ENCODE results near the gene KNTC1. TPM values are rescaled to one million over a fixed set of nuclear protein-coding genes. Genes with fewer than 3 reads are reported as not detected.

The KNTC1 gene
- total RNA-seq, 1 experiment from 2014 or later = 55.8 TPM

- Histone ChIP-seq H3K27me3 (replicated peaks; ENCODE audit: control insufficient read depth, insufficient read depth, low read length) (no peaks in the 10 kb centered on the region), H3K36me3 (ENCODE audit: control insufficient read depth, insufficient read depth, low read length) (no peaks in the 10 kb centered on the region), H3K9me3 (no peaks in the 10 kb centered on the region), H3K4me3 (ENCODE audit: low read depth, low read length) (peak overlapping the region; percentile 74), H3K4me1 (0 out of 2 replicates have a peak, but pooled peaks cover 8% of the 10 kb centered on the region)
- peaks cover 80% of the 10 kb centered on the region for H3K36me3 Mint-ChIP-seq (ENCODE audit: insufficient read depth, unreplicated experiment)
- H3K4me3 Mint-ChIP-seq (ENCODE audit: unreplicated experiment) = peak overlapping the region; percentile 95
- H3K27ac Mint-ChIP-seq (ENCODE audit: unreplicated experiment) = peak overlapping the region; percentile 99
- DNase-seq = peak; percentile 52 to 62
- ChIA-PET CTCF (interaction anchor here (0.5 to 1.8 kb wide), 5 partner anchors 11 to 807 kb away, joined by 3 to 27 read pairs (median 5); no protein-coding TSS in a partner anchor), POLR2A (interaction anchor here (0.6 to 2.2 kb wide), 12 partner anchors 8 to 132 kb away, joined by 3 to 48 read pairs (median 5); partner anchors contain the start of genes KNTC1 and RSRC2)
- H3K9me3 Mint-ChIP-seq (ENCODE audit: unreplicated experiment) = no peaks in the 10 kb centered on the region
- no peaks in the 10 kb centered on the region for H3K27me3 Mint-ChIP-seq (ENCODE audit: insufficient read depth, unreplicated experiment)
- intact Hi-C loops (cut with micrococcal nuclease; ENCODE audit: unreplicated experiment) = no loop called here
- H3K4me1 Mint-ChIP-seq (ENCODE audit: low read depth, unreplicated experiment) = peaks cover 6% of the 10 kb centered on the region
- TF ChIP-seq CTCF (IDR thresholded peaks at IDR 0.05; ENCODE audit: insufficient read depth in 1 of 2, low read depth in 1 of 2, low read length in 1 of 2, severe bottlenecking in 1 of 2, unreplicated experiment in 1 of 2) = no peak
- BruUV-seq (replicated peaks) = TSS peak; percentile 46
These were observed 26.9 kb upstream of the KNTC1 start for GRCh38 chr12:122499991-122500684.

GRCh38 chr12:122500685-122501488 is 26.2 kb upstream of the KNTC1 start, which contains the start of gene ZCCHC8:
ZCCHC8 (minus strand) TSS chr12:122500932; CDS start chr12:122500840, 92 bp downstream.
- no peaks in the 10 kb centered on the region for H3K27me3 Mint-ChIP-seq (ENCODE audit: insufficient read depth, unreplicated experiment)
- Histone ChIP-seq H3K9me3 (no peaks in the 10 kb centered on the region), H3K36me3 (ENCODE audit: control insufficient read depth, insufficient read depth, low read length) (peaks cover 2% of the 10 kb centered on the region; the same call in 1 of the 2 replicates), H3K27me3 (replicated peaks; ENCODE audit: control insufficient read depth, insufficient read depth, low read length) (no peaks in the 10 kb centered on the region), H3K4me3 (ENCODE audit: low read depth, low read length) (peak within 1 kb of the TSS; percentile 74), H3K4me1 (0 out of 2 replicates have a peak, but pooled peaks cover 8% of the 10 kb centered on the region)
- DNase-seq = peak; percentile 98
- peaks cover 82% of the 10 kb centered on the region for H3K36me3 Mint-ChIP-seq (ENCODE audit: insufficient read depth, unreplicated experiment)
- intact Hi-C loops (cut with micrococcal nuclease; ENCODE audit: unreplicated experiment) = loop anchor here (1.0 kb wide), 1 partner anchor 26 kb away; the partner anchor contains the start of gene KNTC1
- TF ChIP-seq CTCF (IDR thresholded peaks at IDR 0.05; ENCODE audit: insufficient read depth in 1 of 2, low read depth in 1 of 2, low read length in 1 of 2, severe bottlenecking in 1 of 2, unreplicated experiment in 1 of 2) = peak in 1 of 2 experiments; percentile 18
- H3K9me3 Mint-ChIP-seq (ENCODE audit: unreplicated experiment) = no peaks in the 10 kb centered on the region
- peak within 1 kb of the TSS; percentile 99 for H3K27ac Mint-ChIP-seq (ENCODE audit: unreplicated experiment)
- POLR2A ChIA-PET = interaction anchor here (0.6 to 2.2 kb wide), 17 partner anchors 9 to 275 kb away, joined by 3 to 48 read pairs (median 5); partner anchors contain the start of genes DIABLO, KNTC1 and RSRC2
- peaks cover 6% of the 10 kb centered on the region for H3K4me1 Mint-ChIP-seq (ENCODE audit: low read depth, unreplicated experiment)
- BruUV-seq (replicated peaks) = TSS peak; percentile 67
- CTCF ChIA-PET = interaction anchor here (0.5 to 1.8 kb wide), 7 partner anchors 9 to 807 kb away, joined by 3 to 27 read pairs (median 4); partner anchors contain the start of genes KNTC1 and RSRC2
- peak within 1 kb of the TSS; percentile 95 for H3K4me3 Mint-ChIP-seq (ENCODE audit: unreplicated experiment)

Data from Caco-2 (cell line).